ENCODE results near the gene ADARB2.
"Not testable (repeated sequence)": the region's sequence is repeated elsewhere in the genome, so short reads cannot be mapped to it uniquely, and the experiment has no call there.

Gene ADARB2

DNA sequence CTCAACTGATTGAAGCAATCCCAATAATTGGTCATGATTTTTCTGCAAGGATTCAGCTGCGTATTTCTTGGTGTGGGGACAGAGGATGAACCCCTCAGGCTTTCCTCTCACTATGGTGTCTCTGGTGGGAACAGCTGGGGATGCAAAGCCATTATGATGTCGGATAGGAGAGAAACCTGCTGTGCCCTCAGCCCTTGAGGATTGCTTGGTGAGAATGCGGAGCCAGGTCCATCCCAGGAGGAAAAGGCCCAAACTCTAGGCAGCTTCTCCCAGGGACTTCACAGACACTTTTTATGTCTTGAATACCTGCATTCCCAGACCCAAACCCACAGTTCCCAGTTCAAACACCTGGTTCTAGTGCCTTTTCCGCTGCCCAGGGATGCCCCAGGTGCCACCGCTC is 379.2 kb downstream of the ADARB2 start:
- Histone ChIP-seq H3K4me3 (IDR thresholded peaks at IDR 0.05; ENCODE audit: insufficient read depth, low read depth, low read length) (no peak overlapping the region), H4K20me1 (ENCODE audit: insufficient read depth) (no peaks in the 10 kb centered on the region), H3K27me3 (ENCODE audit: insufficient read depth, low read depth) (no peaks in the 10 kb centered on the region), H3K36me3 (ENCODE audit: insufficient read depth) (no peaks in the 10 kb centered on the region), H3K9ac (no peak overlapping the region), H2AFZ (ENCODE audit: low read depth) (no peak overlapping the region), H3K79me2 (ENCODE audit: insufficient read depth, low read depth) (no peaks in the 10 kb centered on the region), H3K27ac (no peak overlapping the region), H3K4me2 (no peak overlapping the region), H3K4me1 (ENCODE audit: low read depth, poor library complexity, severe bottlenecking) (no peaks in the 10 kb centered on the region)
- TF ChIP-seq, protein P1, sequence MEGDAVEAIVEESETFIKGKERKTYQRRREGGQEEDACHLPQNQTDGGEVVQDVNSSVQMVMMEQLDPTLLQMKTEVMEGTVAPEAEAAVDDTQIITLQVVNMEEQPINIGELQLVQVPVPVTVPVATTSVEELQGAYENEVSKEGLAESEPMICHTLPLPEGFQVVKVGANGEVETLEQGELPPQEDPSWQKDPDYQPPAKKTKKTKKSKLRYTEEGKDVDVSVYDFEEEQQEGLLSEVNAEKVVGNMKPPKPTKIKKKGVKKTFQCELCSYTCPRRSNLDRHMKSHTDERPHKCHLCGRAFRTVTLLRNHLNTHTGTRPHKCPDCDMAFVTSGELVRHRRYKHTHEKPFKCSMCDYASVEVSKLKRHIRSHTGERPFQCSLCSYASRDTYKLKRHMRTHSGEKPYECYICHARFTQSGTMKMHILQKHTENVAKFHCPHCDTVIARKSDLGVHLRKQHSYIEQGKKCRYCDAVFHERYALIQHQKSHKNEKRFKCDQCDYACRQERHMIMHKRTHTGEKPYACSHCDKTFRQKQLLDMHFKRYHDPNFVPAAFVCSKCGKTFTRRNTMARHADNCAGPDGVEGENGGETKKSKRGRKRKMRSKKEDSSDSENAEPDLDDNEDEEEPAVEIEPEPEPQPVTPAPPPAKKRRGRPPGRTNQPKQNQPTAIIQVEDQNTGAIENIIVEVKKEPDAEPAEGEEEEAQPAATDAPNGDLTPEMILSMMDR (conservative IDR thresholded peaks at IDR 0.05; ENCODE audit: low read depth, low read length), result no peak

DNA sequence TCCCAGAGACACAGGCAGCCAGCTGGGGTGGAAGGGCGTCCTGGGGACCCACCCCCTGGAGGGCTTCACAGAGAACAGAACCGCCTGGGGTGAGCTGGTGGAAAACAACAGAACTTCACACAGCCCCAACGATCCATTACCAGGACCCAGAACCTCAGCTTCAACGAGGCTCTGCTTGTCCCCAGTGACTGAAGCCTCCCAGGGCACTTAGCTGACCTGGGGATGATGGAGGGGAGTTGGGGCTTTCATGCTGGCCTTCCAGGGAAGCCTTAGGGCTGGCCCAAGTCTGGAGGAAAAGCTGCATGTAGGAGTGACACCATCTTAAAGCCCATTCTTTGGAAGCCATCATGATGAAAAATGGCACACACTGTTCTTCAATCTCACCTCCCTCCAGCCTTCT is 381.0 kb downstream of the ADARB2 start:
- Histone ChIP-seq H3K27me3 (ENCODE audit: insufficient read depth, low read depth) (no peaks in the 10 kb centered on the region), H3K4me3 (IDR thresholded peaks at IDR 0.05; ENCODE audit: insufficient read depth, low read depth, low read length) (no peak overlapping the region), H3K9ac (no peak overlapping the region), H3K79me2 (ENCODE audit: insufficient read depth, low read depth) (no peaks in the 10 kb centered on the region), H3K27ac (no peak overlapping the region), H3K4me2 (no peak overlapping the region), H2AFZ (ENCODE audit: low read depth) (no peak overlapping the region), H3K36me3 (ENCODE audit: insufficient read depth) (no peaks in the 10 kb centered on the region), H3K4me1 (ENCODE audit: low read depth, poor library complexity, severe bottlenecking) (no peaks in the 10 kb centered on the region), H4K20me1 (ENCODE audit: insufficient read depth) (no peaks in the 10 kb centered on the region)
- TF ChIP-seq, protein P1 (conservative IDR thresholded peaks at IDR 0.05; ENCODE audit: low read depth, low read length), result no peak

DNA sequence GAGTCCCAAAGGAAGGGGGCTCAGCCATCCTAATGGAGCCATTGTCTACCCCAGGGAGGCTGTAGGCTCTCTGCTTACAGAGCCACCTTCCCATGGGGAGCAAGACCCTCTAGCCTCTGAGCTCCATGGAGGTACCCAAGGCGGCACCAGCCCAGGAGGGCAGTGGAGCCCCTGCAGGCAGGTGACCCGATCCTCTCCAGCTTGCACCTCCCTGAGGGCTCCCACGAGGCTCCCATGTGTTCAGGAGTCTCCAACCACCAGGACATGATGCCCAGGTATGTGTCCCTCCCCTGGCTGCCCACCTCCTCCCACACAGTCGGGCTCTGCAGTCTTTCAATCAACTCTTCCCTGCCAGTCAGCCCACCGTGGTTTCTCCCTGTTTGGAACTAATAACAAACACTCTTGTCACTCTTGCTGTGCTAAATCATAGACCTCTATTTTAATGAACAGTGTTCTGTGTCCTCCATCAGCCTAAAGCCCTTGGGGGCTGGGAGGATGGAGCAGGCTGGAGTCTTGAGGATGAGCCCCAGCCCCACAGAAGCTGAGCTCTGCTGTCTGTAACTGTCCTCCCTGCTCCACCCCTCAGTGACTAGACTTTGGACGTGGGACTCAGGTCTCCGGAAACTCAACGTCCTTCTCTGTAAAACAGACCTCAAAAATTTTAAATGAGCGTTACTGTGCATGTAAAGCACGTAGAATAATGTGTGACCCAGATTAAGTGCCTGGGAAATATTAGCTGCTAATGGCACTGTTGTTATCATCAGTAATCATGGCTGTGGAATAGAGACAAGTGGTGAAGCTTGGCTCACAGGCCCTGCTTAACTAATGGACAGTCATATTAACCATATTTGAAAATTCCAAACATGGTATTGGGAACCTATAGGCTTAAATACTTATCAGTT is 382.3 kb downstream of the ADARB2 start:
- no peak overlapping the region for H3K9ac ChIP-seq
- TF ChIP-seq, protein P1 (conservative IDR thresholded peaks at IDR 0.05; ENCODE audit: low read depth, low read length), result no peak
- H4K20me1 ChIP-seq (ENCODE audit: insufficient read depth), result no peaks in the 10 kb centered on the region
- no peak overlapping the region for H3K4me3 ChIP-seq (IDR thresholded peaks at IDR 0.05; ENCODE audit: insufficient read depth, low read depth, low read length)
- no peaks in the 10 kb centered on the region for H3K36me3 ChIP-seq (ENCODE audit: insufficient read depth)
- no peaks in the 10 kb centered on the region for H3K4me1 ChIP-seq (ENCODE audit: low read depth, poor library complexity, severe bottlenecking)
- H2AFZ ChIP-seq (ENCODE audit: low read depth), result no peak overlapping the region
- H3K79me2 ChIP-seq (ENCODE audit: insufficient read depth, low read depth), result no peaks in the 10 kb centered on the region
- H3K27me3 ChIP-seq (ENCODE audit: insufficient read depth, low read depth), result no peaks in the 10 kb centered on the region
- H3K4me2 ChIP-seq, result no peak overlapping the region
- no peak overlapping the region for H3K27ac ChIP-seq

DNA sequence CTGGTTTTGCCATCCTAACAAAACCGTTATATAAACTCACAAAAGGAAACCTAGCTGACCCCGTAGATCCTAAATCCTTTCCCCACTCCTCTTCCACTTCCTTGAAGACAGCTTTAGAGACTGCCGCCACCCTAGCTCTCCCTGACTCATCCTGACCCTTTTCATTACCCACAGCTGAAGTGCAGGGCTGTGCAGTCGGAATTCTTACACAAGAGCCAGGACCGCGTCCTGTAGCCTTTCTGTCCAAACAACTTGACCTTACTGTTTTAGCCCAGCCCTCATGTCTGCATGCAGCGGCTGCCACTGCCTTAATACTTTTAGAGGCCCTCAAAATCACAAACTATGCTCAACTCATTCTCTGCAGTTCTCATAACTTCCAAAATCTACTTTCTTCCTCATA is 385.0 kb downstream of the ADARB2 start:
- H4K20me1 ChIP-seq (ENCODE audit: insufficient read depth); H2AFZ ChIP-seq (ENCODE audit: low read depth); H3K79me2 ChIP-seq (ENCODE audit: insufficient read depth, low read depth); H3K36me3 ChIP-seq (ENCODE audit: insufficient read depth); H3K4me2 ChIP-seq; H3K4me1 ChIP-seq (ENCODE audit: low read depth, poor library complexity, severe bottlenecking); H3K27me3 ChIP-seq (ENCODE audit: insufficient read depth, low read depth); H3K4me3 ChIP-seq (IDR thresholded peaks at IDR 0.05; ENCODE audit: insufficient read depth, low read depth, low read length); H3K27ac ChIP-seq; H3K9ac ChIP-seq: not testable (repeated sequence)

DNA sequence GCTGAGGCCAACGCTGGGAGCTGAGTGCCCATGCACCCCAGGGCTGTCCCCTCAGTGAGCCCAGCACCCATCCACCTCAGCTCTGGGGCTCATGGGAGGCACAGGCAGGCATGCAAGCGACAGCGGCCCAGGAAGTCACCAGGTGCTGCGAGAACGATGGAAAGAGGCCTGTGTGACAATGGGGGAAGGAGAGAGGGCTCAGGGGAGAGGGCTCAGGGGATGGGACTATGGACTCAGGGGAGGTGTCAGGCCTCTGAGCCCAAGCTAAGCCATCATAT is 388.6 kb downstream of the ADARB2 start:
- H3K4me1 ChIP-seq (ENCODE audit: low read depth, poor library complexity, severe bottlenecking), result no peaks in the 10 kb centered on the region

More for the DNA sequence above, 388.6 kb downstream of the ADARB2 start:
- Histone ChIP-seq H3K36me3 (ENCODE audit: insufficient read depth) (no peaks in the 10 kb centered on the region), H3K27me3 (ENCODE audit: insufficient read depth, low read depth) (no peaks in the 10 kb centered on the region), H2AFZ (ENCODE audit: low read depth) (no peak overlapping the region), H3K9ac (no peak overlapping the region), H3K4me3 (IDR thresholded peaks at IDR 0.05; ENCODE audit: insufficient read depth, low read depth, low read length) (no peak overlapping the region), H3K4me2 (no peak overlapping the region), H3K79me2 (ENCODE audit: insufficient read depth, low read depth) (no peaks in the 10 kb centered on the region), H3K27ac (no peak overlapping the region), H4K20me1 (ENCODE audit: insufficient read depth) (no peaks in the 10 kb centered on the region)
- TF ChIP-seq, protein P1 (conservative IDR thresholded peaks at IDR 0.05; ENCODE audit: low read depth, low read length), result no peak
